ENCODE data around the gene TDRD7. TPM values are rescaled to one million over a fixed set of nuclear protein-coding genes. Genes with fewer than 3 reads are reported as not detected.

The TDRD7 gene
- polyA plus RNA-seq, 1 of the 3 experiments (the other 2 are of a cell fraction) = 4.9 TPM

GRCh38 chr9:97374811-97375210 lies 37.1 kb upstream of the TDRD7 start:
- Histone ChIP-seq H3K4me3 (ENCODE audit: low read depth in 2 of 2, low read length in 1 of 2) (no peak overlapping the region), H3K27me3 (ENCODE audit: insufficient read depth) (no peaks in the 10 kb centered on the region), H3K9ac (no peak overlapping the region), H3K4me1 (ENCODE audit: control insufficient read depth in 1 of 2, insufficient read depth in 2 of 2, low read depth in 1 of 2, low read length in 1 of 2) (no peaks in the 10 kb centered on the region; a peak in 1 of 4 replicates), H3K9me2 (no peaks in the 10 kb centered on the region), H3K9me3 (no peaks in the 10 kb centered on the region), H3K79me2 (ENCODE audit: insufficient read depth) (no peaks in the 10 kb centered on the region), H4K20me1 (ENCODE audit: insufficient read depth) (no peaks in the 10 kb centered on the region), H3K27ac (ENCODE audit: low read depth in 2 of 2, low read length in 1 of 2) (no peak overlapping the region), H3F3A (replicated peaks; ENCODE audit: insufficient read depth) (no peaks in the 10 kb centered on the region), H3K36me3 (replicated peaks in 1 of 2; ENCODE audit: control insufficient read depth in 1 of 2, insufficient read depth in 2 of 2, low read length in 1 of 2) (no peaks in the 10 kb centered on the region), H2AFZ (ENCODE audit: low read depth) (no peak overlapping the region), H3K4me2 (no peak overlapping the region)
- WGBS (ENCODE audit: low lambda C conversion rate) = 58% methylated on average over 2 of the region's 2 CpGs
- DNase-seq = no peak
- TF ChIP-seq PBX3 (IDR thresholded peaks at IDR 0.05) = no peak
- TF ChIP-seq TEAD4 (IDR thresholded peaks at IDR 0.05; ENCODE audit: borderline replicate concordance, insufficient read depth) = no peak
- no peak for TF ChIP-seq TCF12 (IDR thresholded peaks at IDR 0.05)
- no peak for TF ChIP-seq MXI1 (IDR thresholded peaks at IDR 0.05; ENCODE audit: low read depth, low read length)
- no peak for TF ChIP-seq RCOR1 (IDR thresholded peaks at IDR 0.05; ENCODE audit: low read length)
- TF ChIP-seq JUND (IDR thresholded peaks at IDR 0.05) = no peak
- no peak for TF ChIP-seq RFX5 (IDR thresholded peaks at IDR 0.05; ENCODE audit: low read length)
- no peak for TF ChIP-seq USF2 (IDR thresholded peaks at IDR 0.05; ENCODE audit: borderline replicate concordance, low read depth, low read length)
- TF ChIP-seq GABPA (IDR thresholded peaks at IDR 0.05; ENCODE audit: low read depth) = no peak
- no peak for TF ChIP-seq SMC3 (IDR thresholded peaks at IDR 0.05; ENCODE audit: low read depth, low read length)
- no peak for TF ChIP-seq ELF1 (IDR thresholded peaks at IDR 0.05)
- no peak for TF ChIP-seq CHD2 (IDR thresholded peaks at IDR 0.05; ENCODE audit: low read length, partially characterized antibody)
- no peak for TF ChIP-seq POLR2AphosphoS5 (IDR thresholded peaks at IDR 0.05; ENCODE audit: low read depth, low read length)
- TF ChIP-seq EP300 (IDR thresholded peaks at IDR 0.05; ENCODE audit: borderline replicate concordance in 1 of 2, low read depth in 1 of 2, low read length in 1 of 2) = no peak
- no peak for TF ChIP-seq NRF1 (IDR thresholded peaks at IDR 0.05; ENCODE audit: low read depth, low read length)
- TF ChIP-seq MAX (IDR thresholded peaks at IDR 0.05; ENCODE audit: low read depth) = no peak
- no peak for TF ChIP-seq REST (IDR thresholded peaks at IDR 0.05; ENCODE audit: low read depth, low read length)
- TF ChIP-seq RAD21 (IDR thresholded peaks at IDR 0.05; ENCODE audit: low read length) = no peak
- POLR2A ChIA-PET = no interaction called here
- CTCF ChIA-PET = interaction anchor here (1.1 to 5.8 kb wide), 2 partner anchors 12 kb away, joined by 3 to 47 read pairs; no protein-coding TSS in a partner anchor

Measured in SK-N-SH (cell line).